K562 (cell line): ENCODE results near the gene GNAT1. TPM values are rescaled to one million over a fixed set of nuclear protein-coding genes. Genes with fewer than 3 reads are reported as not detected.
A peak's percentile ranks its signal among the peaks of the same experiment; 100 is the strongest.

Source experiments
- ATAC-seq: fragments of 200-7000 bp; cut with Tn5 transposase; 3 replicates; pipeline ENCODE4 v1.9.1; 2020; ENCODE audit warnings: moderate library complexity
- BruUV-seq: library from RNA; stranded (reverse); fragments of 400-500 nt; replicated peaks from 2 replicates; lab custom pipeline; 2021; lab: Mats Ljungman, UMichigan
- CTCF ChIA-PET: fragments of 300-600 bp; formaldehyde crosslinking; extraction: SDS; loops from one replicate; lab custom pipeline; 2021; ENCODE audit warnings: low intra/inter-chr PET ratio; lab: Yijun Ruan, JAX
- POLR2A ChIA-PET: fragments of 300-600, 350-650 bp; sonication (Branson Sonifier 250); formaldehyde crosslinking; extraction: SDS; loops from one replicate; lab custom pipeline; 2021; ENCODE audit warnings: antibody characterized with exemption, inconsistent platforms; lab: Yijun Ruan, JAX
- DNase-seq, 4 experiments: peaks; one replicate each; pipeline versions ENCODE4 v3.0.0 to v3.0.0-alpha.2; 2011 to 2018; ENCODE audit warnings: low spot score in 3 of 4, mixed read lengths in 3 of 4; ENCODE audit errors: extremely low read depth in 1 of 4
- FAIRE-seq: peaks from 2 replicates; lab custom pipeline; 2011; peaks lifted over from hg19 to GRCh38; lab: Jason Lieb, UNC
- H2AFZ ChIP-seq: 2 replicates; pipeline ENCODE4 v1.6.0; 2011; ENCODE audit warnings: low read depth, low read length, control low read depth, inconsistent platforms
- H3K27ac ChIP-seq: fragments of 200-600 bp; 3 replicates; pipeline ENCODE4 v1.8.0; 2011; ENCODE audit warnings: low read depth, mild to moderate bottlenecking, control low read depth, inconsistent platforms, low read length, moderate library complexity, mixed read lengths; ENCODE audit errors: extremely low read depth
- H3K27me3 ChIP-seq, 2 experiments: fragments of 300-600 bp in 1 of 2; 2 replicates in 1 of 2; 3 replicates in 1 of 2; pipeline versions ENCODE4 v1.6.0 to v1.8.0; 2011; ENCODE audit warnings: inconsistent platforms in 2 of 2, low read length in 2 of 2, mild to moderate bottlenecking in 1 of 2, mixed read lengths in 1 of 2, moderate library complexity in 1 of 2; ENCODE audit not compliant: control insufficient read depth in 2 of 2, insufficient read depth in 2 of 2
- H3K36me3 ChIP-seq: fragments of 300-600 bp; 3 replicates; pipeline ENCODE4 v1.8.0; 2011; ENCODE audit warnings: mild to moderate bottlenecking, low read length, inconsistent platforms; ENCODE audit not compliant: control insufficient read depth, insufficient read depth
- H3K4me1 ChIP-seq, 2 experiments: fragments of 200-600 bp in 1 of 2; replicated peaks in 1 of 2; 2 replicates in 1 of 2; 3 replicates in 1 of 2; pipeline versions ENCODE4 v1.5.1 to v1.8.0; 2011; ENCODE audit warnings: inconsistent platforms in 2 of 2, low read length in 2 of 2, mild to moderate bottlenecking in 1 of 2, mixed read lengths in 1 of 2, moderate library complexity in 1 of 2; ENCODE audit not compliant: control insufficient read depth in 2 of 2, insufficient read depth in 2 of 2
- H3K4me2 ChIP-seq: 2 replicates; pipeline ENCODE4 v1.6.1; 2011; ENCODE audit warnings: low read length, control low read depth, inconsistent platforms, mixed read lengths; ENCODE audit not compliant: insufficient read depth
- H3K4me3 ChIP-seq: fragments of 200-600 bp; sonication (generic), shearing (Covaris generic); 2 replicates; pipeline ENCODE4 v1.5.1; 2016; ENCODE audit warnings: control low read depth, inconsistent platforms
- H3K79me2 ChIP-seq: fragments of 200-600 bp; 3 replicates; pipeline ENCODE4 v1.8.0; 2011; ENCODE audit warnings: low read length, inconsistent platforms; ENCODE audit not compliant: control insufficient read depth, insufficient read depth
- H3K9ac ChIP-seq, 2 experiments: 2 replicates each; pipeline versions ENCODE4 v1.6.0 to v1.6.1; 2011; ENCODE audit warnings: low read depth in 2 of 2, low read length in 2 of 2, control low read depth in 1 of 2, inconsistent platforms in 1 of 2, mild to moderate bottlenecking in 1 of 2, mixed read lengths in 1 of 2; ENCODE audit not compliant: insufficient read depth in 1 of 2
- H3K9me1 ChIP-seq: one replicate; pipeline ENCODE4 v1.6.0; 2011; ENCODE audit warnings: inconsistent platforms, mild to moderate bottlenecking, low read length, moderate library complexity; ENCODE audit not compliant: control insufficient read depth, insufficient read depth
- H3K9me3 ChIP-seq: replicated peaks from 2 replicates; pipeline ENCODE4 v1.5.1; 2011; ENCODE audit warnings: low read depth, low read length, inconsistent platforms; ENCODE audit not compliant: control insufficient read depth, insufficient read depth
- H4K20me1 ChIP-seq: replicated peaks from 2 replicates; pipeline ENCODE4 v1.6.1; 2011; ENCODE audit warnings: low read length, inconsistent platforms, mixed read lengths; ENCODE audit not compliant: control insufficient read depth, insufficient read depth
- ATF7 ChIP-seq: fragments of 450-650 bp; IDR thresholded peaks from 2 replicates; pipeline ENCODE4 v1.7.1; 2014; ENCODE audit warnings: mild to moderate bottlenecking, moderate library complexity
- EGR1 ChIP-seq: fragments of 450-650 bp; conservative IDR thresholded peaks from 2 replicates; pipeline ENCODE4 v1.6.1; 2017; ENCODE audit warnings: mild to moderate bottlenecking
- IFI16 ChIP-seq: fragments of 250-450 bp; sonication (Bioruptor Pico); IDR thresholded peaks from 2 replicates; pipeline ENCODE4 v2.1.2; 2022; ENCODE audit warnings: mild to moderate bottlenecking, inconsistent platforms
- KAT2B ChIP-seq: IDR thresholded peaks from one replicate; pipeline ENCODE4 v1.6.1; 2012; ENCODE audit warnings: low read depth, mild to moderate bottlenecking, control low read depth, inconsistent platforms, low read length, moderate library complexity
- NFYB ChIP-seq: IDR thresholded peaks from 2 replicates; pipeline ENCODE4 v1.6.1; 2011; ENCODE audit warnings: mild to moderate bottlenecking, moderate library complexity; ENCODE audit not compliant: insufficient read length; ENCODE audit errors: extremely low read depth
- SP2 ChIP-seq: IDR thresholded peaks from 2 replicates; pipeline ENCODE4 v1.6.1; 2011; ENCODE audit warnings: mild to moderate bottlenecking, low read depth, low read length, moderate library complexity; ENCODE audit not compliant: poor library complexity, severe bottlenecking; ENCODE audit errors: extremely low read depth
- ZBTB33 ChIP-seq: sonication (generic); formaldehyde crosslinking; IDR thresholded peaks from 2 replicates; pipeline ENCODE4 v1.8.1; 2023; ENCODE audit warnings: mild to moderate bottlenecking, missing genetic modification reagents
- ZBTB8A ChIP-seq: fragments of 450-650 bp; IDR thresholded peaks from 2 replicates; pipeline ENCODE4 v1.6.1; 2018; ENCODE audit warnings: mild to moderate bottlenecking, moderate library complexity; ENCODE audit not compliant: partially characterized antibody
- ZBTB9 ChIP-seq: fragments of 450-650 bp; formaldehyde crosslinking; IDR thresholded peaks from 2 replicates; pipeline ENCODE4 v1.4.0; 2020; ENCODE audit warnings: mild to moderate bottlenecking, moderate library complexity
- ZNF282 ChIP-seq: sonication (generic); formaldehyde crosslinking; IDR thresholded peaks from 2 replicates; pipeline ENCODE4 v1.8.1; 2023; ENCODE audit warnings: missing genetic modification reagents
- WGBS: fragments of 100-300 bp; shearing (Covaris generic); methylation state at CpG from one replicate; pipeline ENCODE4 v1.1.6; 2016; ENCODE audit warnings: low coverage, mixed read lengths; ENCODE audit not compliant: insufficient coverage; ENCODE audit errors: missing lambda C conversion rate; 5-methylcytosine and 5-hydroxymethylcytosine counted together
- in situ Hi-C: fragments of 300-500 bp; cut with MboI; formaldehyde crosslinking; loops from 4 replicates; pipeline ENCODE4 v1.15.0; 2018; ENCODE audit warnings: inconsistent platforms, mixed read lengths
- intact Hi-C: fragments of 100-400 bp; cut with micrococcal nuclease; formaldehyde crosslinking; loops from 2 replicates; pipeline ENCODE4 v1.14.2; 2022
- polyA plus RNA-seq, 8 experiments: library from polyadenylated mRNA; depleted of rRNA in 4 of 8; stranded (reverse) in 5 of 8; unstranded in 3 of 8; fragments of >200 nt; fragmentation: Nextera tagmentation in 2 of 8; fragmentation: Illumina TruSeq in 1 of 8; extraction: Ambion mirVana in 2 of 8; extraction: Trizol in 1 of 8; gene quantifications; 2 replicates each; pipeline versions ENCODE4 v1.2.1 to v1.2.3, GENCODE V29; 2011 to 2014; ENCODE audit warnings: inconsistent platforms in 1 of 8, missing spikeins in 1 of 8
- total RNA-seq, 7 experiments: library from RNA; depleted of rRNA in 6 of 7; stranded (reverse); fragments of >200 nt in 6 of 7; fragmentation: Illumina TruSeq in 2 of 7; extraction: Trizol in 2 of 7; gene quantifications; 2 replicates each; pipeline versions ENCODE4 v1.2.1 to v1.2.3, GENCODE V29; 2011 to 2021; ENCODE audit warnings: low replicate concordance in 1 of 7

Gene GNAT1
- total and polyA plus RNA-seq, 9 of the 15 experiments (the other 6 are each of a cell fraction or from before 2014, with no cell fraction given) = not detected

GRCh38 chr3:50202353-50203112 lies 11.1 kb downstream of the GNAT1 start:
- TF ChIP-seq ZBTB8A (no peak), EGR1 (peak; percentile 37)
- TF ChIP-seq, all 486 proteins: peak for 1
- POLR2A ChIA-PET = interaction anchor here (0.6 to 1.3 kb wide), 4 partner anchors 9 to 415 kb away, joined by 3 to 6 read pairs (median 3); partner anchors contain the start of gene GNAT1
- intact Hi-C loops (no loop called here), in situ Hi-C loops (no loop called here)
- no peak for DNase-seq
- Histone ChIP-seq H3K4me3 (no peak overlapping the region), H3K27ac (no peak overlapping the region), H3K9me3 (no peaks in the 10 kb centered on the region), H3K4me1 (peaks cover 0 to 24% of the 10 kb centered on the region in 2 experiments; a peak in 3 of 5 replicates), H3K79me2 (no peaks in the 10 kb centered on the region), H4K20me1 (no peaks in the 10 kb centered on the region), H3K36me3 (no peaks in the 10 kb centered on the region), H2AFZ (no peak overlapping the region), H3K27me3 (peaks cover 15 to 49% of the 10 kb centered on the region in 2 experiments; a peak in 4 of 5 replicates), H3K9ac (peak overlapping the region in 1 of 2 experiments; percentile 52; a peak in 1 of 4 replicates), H3K9me1 (no peaks in the 10 kb centered on the region), H3K4me2 (no peak overlapping the region)
- CTCF ChIA-PET = no interaction called here
- 3% methylated on average over 11 of the region's 16 CpGs for WGBS
- no peak for ATAC-seq
- BruUV-seq = no TSS peak
- no peak for FAIRE-seq

GRCh38 chr3:50203113-50203808 lies 11.9 kb downstream of the GNAT1 start:
- BruUV-seq = no TSS peak
- H3K9me1 ChIP-seq = no peaks in the 10 kb centered on the region
- H3K9me3 ChIP-seq = no peaks in the 10 kb centered on the region
- no peaks in the 10 kb centered on the region for H4K20me1 ChIP-seq
- peaks cover 0 to 24% of the 10 kb centered on the region in 2 experiments; a peak in 3 of 5 replicates for H3K4me1 ChIP-seq
- no peak for ATAC-seq
- no peak for DNase-seq
- no peak overlapping the region for H3K27ac ChIP-seq
- H3K79me2 ChIP-seq = no peaks in the 10 kb centered on the region
- intact Hi-C loops (no loop called here), in situ Hi-C loops (no loop called here)
- H3K9ac ChIP-seq = no peak overlapping the region
- 12% methylated on average over 7 of the region's 9 CpGs for WGBS
- FAIRE-seq = no peak
- no peaks in the 10 kb centered on the region for H3K36me3 ChIP-seq
- POLR2A ChIA-PET = interaction anchor here (0.6 to 1.1 kb wide), 7 partner anchors 15 to 728 kb away, joined by 3 to 5 read pairs (median 3); no protein-coding TSS in a partner anchor
- no peak overlapping the region for H3K4me2 ChIP-seq
- CTCF ChIA-PET = no interaction called here
- no peak overlapping the region for H2AFZ ChIP-seq
- no peak overlapping the region for H3K4me3 ChIP-seq
- H3K27me3 ChIP-seq = peaks cover 15 to 49% of the 10 kb centered on the region in 2 experiments; a peak in 4 of 5 replicates
- TF ChIP-seq KAT2B = no peak
- TF ChIP-seq ATF7 = no peak
- no peak for TF ChIP-seq SP2
- no peak for TF ChIP-seq ZNF282 (CRISPR knock-in tag)
- TF ChIP-seq IFI16 (CRISPR knock-in tag) = no peak
- TF ChIP-seq ZBTB9 = no peak
- no peak for TF ChIP-seq ZBTB33 (CRISPR knock-in tag)
- TF ChIP-seq NFYB = no peak
